HL-60/S4 (cell line): ENCODE measurements around the gene KCTD11.
"Not testable (repeated sequence)": the region's sequence is repeated elsewhere in the genome, so short reads cannot be mapped to it uniquely, and the experiment has no call there.

Experiments used
- in situ Hi-C: fragments of 300-500 bp; cut with MboI; formaldehyde crosslinking; loops from 2 replicates; pipeline ENCODE4 v1.14.3; 2022; ENCODE audit warnings: low sequenced_read_pairs

Gene KCTD11

DNA sequence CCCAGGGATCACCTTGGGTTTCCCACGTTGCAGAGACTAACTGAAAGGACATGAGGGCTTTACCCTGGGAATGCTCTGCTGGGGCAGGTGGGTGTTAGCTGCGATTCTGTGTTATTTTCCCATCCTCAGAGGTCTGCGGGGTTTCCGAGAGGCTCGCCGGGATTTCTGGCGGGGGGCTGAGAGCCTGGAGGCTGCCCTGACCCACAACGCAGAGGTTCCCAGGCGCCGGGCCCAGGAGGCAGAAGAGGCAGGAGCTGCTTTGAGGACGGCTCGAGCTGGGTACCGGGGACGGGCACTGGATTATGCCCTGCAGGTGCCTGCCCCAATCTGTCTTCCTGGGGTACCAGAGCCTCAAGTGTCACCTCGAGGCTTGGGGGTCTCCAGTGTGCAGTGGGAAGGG, 8.7 kb upstream of the KCTD11 start:
- in situ Hi-C loops = no loop called here

DNA sequence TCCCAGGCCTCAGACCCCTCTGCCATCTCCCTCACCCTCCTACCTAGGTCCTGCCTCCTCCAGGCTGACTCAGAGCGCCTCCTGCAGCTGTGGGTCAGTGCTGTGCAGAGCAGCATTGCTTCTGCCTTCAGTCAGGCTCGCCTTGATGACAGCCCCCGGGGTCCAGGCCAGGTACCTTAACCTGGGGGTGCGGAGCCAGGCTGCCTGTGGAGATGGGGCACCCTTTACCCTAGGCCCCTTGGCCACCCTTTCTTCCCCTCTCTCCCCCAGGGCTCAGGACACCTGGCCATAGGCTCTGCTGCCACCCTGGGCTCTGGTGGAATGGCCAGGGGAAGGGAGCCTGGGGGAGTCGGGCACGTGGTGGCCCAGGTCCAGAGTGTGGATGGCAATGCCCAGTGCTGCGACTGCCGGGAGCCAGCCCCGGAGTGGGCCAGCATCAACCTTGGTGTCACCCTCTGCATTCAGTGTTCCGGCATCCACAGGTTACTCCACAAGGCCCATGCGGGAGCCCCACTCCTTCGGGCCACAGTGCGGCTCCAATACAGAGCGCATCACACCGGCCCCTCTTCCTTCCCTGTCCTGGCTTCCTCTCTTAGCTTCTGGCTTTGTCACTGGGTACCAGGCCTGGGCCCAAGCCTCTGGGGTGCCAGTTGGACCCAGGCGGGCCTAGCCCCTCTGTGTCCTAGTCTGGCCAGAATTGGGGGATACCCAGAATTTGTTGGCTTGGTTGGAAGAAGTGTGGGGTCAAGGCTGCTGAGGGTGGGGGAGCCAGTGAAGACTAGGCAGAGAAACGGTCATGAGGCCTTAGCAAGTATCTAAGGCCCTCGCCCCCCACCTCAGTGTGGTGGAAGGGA, 5.0 kb upstream of the KCTD11 start:
- in situ Hi-C loops = no loop called here

DNA sequence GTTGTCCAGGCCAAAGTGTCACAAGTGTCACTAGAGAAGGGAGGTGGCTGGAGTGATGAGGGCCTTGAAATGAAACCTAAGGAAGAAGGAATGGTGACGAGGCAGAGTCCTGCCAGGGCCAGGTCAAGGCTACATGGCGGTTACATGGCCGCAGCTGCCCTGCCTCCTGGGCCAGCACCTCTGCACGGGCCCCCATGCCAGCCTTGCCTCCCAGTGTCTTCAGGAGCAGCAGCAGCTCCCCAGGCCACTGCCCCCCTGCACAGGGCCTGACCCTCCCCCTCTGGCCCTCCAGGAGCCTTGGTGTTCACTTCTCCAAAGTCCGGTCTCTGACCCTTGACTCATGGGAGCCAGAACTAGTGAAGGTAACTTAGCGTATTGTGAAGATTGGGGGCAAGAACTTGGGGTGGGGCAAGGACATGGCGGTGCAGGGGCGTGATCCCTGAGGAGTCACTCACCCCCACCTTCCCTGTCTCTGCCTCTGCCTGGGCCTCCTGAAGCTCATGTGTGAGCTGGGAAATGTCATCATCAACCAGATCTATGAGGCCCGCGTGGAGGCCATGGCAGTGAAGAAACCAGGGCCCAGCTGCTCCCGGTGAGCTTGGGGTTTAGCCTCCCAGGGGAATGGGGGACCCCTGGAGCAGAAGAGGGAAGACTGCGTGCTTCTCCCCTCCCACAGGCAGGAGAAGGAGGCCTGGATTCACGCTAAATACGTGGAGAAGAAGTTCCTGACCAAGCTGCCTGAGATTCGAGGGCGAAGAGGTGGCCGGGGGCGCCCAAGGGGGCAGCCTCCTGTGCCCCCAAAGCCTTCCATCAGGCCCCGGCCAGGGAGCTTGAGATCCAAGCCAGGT, 4.1 kb upstream of the KCTD11 start:
- in situ Hi-C loops = no loop called here

DNA sequence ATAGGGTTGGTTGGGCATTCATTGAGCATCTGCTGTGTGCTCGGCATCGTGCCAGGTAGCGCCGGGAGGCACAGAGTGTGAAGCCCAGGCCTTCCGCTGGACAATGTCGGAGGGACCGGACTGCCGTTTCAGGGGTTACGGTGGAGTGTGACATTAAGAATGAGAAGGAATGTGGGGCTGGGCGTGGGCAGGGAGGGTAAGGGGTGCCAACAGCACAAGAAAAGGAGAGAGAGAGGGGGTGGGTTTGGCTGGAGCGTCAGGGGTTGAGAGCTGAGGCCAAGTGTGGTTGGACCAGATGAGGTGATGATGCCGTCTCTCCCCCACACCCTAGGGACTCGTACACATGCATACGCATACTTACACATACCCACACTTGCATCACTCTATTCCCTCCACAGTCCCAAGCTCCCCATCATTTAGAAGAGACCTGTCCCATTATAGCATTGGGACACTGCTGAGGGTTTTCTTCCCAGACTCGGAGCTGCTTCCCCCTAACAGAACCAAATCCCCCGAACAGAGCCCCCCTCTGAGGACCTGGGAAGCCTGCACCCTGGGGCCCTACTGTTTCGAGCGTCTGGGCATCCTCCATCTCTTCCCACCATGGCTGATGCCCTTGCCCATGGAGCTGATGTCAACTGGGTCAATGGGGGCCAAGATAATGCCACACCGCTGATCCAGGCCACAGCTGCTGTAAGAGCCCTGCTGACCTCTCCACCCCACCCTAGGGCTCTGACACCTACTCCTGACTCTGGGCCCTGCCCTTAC, 3.3 kb upstream of the KCTD11 start:
- in situ Hi-C loops = no loop called here

DNA sequence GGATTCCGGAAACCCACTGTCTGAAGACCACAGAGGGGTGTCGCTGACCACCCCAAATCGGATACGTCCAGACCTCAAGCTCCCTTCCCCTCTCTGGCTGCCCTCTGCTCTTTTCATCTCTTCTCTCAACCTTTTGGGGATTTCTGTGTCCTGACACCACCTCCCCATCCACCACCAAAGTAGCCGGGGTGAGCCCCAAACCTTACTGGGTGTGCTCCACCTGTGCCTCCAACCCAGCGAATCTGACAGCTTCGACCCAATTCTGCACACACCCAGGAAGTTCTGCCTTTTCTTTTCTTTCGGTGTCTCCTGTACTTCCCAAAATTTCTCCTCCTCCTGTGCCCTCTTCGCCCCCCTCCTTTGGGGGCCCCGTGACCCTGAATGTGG, 534 bp downstream of the KCTD11 start:
- in situ Hi-C loops = no loop called here

DNA sequence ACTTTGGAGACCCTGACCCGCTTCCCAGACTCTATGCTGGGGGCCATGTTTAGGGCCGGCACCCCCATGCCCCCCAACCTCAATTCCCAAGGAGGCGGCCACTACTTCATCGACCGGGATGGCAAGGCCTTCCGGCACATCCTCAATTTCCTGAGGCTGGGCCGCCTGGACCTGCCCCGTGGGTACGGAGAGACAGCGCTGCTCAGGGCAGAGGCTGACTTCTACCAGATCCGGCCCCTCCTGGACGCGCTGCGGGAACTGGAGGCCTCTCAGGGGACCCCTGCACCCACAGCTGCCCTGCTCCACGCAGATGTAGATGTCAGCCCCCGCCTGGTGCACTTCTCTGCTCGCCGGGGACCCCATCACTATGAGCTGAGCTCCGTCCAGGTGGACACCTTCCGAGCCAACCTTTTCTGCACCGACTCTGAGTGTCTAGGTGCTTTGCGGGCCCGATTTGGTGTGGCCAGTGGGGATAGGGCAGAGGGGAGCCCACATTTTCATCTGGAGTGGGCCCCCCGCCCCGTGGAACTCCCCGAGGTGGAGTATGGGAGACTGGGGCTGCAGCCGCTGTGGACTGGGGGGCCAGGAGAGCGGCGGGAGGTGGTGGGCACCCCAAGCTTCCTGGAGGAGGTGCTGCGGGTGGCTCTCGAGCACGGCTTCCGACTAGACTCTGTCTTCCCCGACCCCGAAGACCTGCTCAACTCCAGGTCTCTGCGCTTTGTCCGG, 1.1 kb downstream of the KCTD11 start:
- in situ Hi-C loops = no loop called here

DNA sequence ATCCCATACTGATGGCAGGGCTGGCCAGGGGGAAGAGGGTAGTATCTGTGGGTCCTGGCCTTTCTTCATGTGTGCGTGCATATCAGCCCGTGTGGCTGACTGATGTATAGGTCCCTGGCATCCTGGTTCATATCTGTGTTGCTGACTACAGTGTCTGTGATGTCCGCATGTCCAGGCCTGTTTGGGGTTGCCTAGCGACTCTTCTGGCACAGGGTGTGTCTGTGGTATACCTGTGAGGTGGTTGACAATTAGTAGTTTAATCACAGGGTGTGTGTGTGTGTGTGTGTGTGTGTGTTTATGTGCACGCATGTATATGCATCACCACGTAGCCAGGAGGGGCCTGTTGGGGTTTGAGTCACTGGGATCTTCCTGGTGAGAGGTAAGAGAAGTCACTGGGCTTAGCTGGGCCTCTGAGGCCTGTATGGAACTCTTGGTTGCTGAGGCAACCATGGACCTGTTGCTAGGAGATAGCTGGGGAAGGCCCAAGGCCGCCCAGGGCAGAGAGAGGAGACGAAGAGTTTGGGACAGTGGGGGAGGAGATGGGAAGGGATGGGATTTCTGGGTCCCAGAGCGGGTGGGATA, 2.4 kb downstream of the KCTD11 start:
- in situ Hi-C loops = no loop called here

DNA sequence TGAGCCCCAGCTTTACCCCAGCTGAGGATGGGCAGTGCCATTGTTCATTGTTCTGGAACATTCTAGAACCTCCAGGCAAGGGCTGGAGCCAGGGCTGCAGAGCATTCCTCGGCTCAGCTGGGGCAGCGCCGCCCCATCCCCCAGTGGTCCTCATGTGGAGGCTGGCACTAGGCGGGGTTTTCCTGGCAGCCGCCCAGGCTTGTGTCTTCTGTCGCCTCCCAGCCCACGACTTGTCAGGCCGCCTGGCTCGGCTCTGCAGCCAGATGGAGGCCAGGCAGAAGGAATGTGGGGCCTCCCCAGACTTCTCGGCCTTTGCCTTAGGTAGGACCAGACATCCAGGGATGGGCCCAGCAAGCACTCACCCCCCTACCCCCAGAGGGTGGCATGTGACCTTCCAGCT, 3.1 kb downstream of the KCTD11 start, which contains the start of gene TMEM95:
Gene TMEM95 (plus strand): TSS at position 104 of the 400 bp plus-strand sequence. CDS start 49 bp downstream, at position 153.
- in situ Hi-C loops = no loop called here

DNA sequence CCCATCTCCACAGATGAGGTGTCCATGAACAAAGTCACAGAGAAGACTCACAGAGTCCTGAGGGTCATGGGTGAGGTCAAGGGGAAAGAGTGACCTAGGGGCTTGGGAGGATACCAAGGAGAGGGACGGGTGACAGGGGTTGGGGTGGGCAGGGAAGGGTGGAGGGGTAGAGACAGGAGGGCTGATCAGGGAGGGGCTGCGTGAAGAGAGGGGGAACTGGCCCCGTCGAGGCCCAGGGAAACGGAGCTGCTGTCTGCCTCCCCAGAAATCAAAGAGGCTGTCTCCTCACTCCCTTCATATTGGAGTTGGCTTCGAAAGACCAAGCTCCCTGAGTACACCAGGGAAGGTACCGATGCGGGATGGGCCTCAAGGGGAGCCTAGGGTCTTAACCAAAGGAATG, 3.6 kb downstream of the KCTD11 start:
- in situ Hi-C loops = no loop called here

DNA sequence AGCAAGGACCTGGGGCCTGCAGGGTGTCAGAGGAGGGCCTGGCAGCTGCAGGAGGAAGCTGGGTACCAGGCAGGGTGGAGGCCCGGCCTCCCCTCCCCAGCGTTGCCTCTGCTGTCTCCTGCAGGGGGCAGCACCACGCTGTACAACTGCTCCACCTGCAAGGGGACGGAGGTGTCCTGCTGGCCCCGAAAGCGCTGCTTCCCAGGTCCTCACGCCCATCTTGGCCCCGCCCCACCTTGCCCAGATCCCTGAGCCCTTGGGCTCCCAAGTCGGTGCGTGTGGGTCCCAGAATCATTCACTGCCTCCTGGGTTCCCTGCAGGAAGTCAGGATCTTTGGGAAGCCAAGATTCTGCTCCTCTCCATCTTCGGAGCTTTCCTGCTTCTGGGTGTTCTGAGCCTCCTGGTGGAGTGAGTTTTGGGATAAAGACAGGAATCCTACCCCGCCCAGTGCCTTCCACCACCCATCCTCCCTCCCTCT, 4.1 kb downstream of the KCTD11 start:
- in situ Hi-C loops = no loop called here

DNA sequence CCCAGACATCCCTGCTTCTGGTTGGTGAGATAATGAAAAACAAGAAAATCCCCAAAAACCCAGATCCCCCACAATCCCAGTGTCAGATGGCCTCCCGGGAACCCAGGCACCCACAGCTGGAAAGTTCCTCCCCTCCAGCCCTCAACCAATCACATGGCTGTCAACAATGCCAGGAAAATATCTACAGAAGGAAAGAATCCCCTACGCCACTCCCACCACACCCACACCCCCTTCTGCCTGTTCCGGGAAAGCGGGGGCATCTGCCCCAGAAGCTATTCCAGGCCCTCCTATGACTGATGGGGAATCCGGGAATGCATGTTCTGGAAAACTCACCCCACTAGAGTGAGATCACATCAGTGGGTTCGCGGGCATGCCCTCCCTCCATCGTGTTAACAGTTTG, 4.8 kb downstream of the KCTD11 start:
- in situ Hi-C loops = no loop called here

DNA sequence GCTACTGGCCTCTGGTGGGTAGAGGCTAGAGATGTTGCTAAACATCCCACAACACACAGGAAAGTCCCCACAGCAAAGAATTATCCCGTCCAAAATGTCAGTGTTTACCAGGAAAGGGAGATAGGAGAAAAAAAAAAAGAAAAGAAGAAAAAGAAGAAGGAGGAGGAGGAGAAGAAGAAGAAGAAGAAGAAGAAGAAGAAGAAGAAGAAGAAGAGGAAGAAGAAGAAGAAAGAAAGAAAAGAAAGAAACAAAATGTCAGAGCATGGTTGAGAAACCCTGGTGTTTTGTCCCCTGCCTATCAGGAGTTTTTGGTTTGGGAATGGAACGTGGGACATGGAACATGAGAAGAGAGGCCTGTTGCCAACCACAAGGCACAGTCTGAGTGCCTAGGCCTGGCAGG, 5.4 kb downstream of the KCTD11 start:
- in situ Hi-C loops = no loop called here

DNA sequence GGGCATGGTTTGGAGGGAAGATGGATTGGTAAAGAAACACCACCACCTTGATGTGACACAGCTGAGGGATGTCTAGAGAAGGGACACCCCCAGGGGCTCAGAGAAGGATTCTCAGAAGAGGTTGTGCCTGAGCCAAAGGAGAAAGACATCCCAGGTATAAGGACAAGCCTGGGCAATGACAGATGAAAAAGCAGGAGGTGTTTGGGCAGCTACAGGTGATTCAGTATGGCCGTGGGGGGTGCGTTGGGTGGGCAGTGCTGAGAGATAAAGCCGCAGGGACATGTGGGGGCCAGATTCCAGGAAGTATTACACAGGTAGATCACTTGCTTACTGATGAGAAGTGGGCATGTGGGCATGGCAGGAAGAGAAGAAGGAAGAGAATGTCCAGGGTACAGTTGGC, 9.9 kb downstream of the KCTD11 start:
- in situ Hi-C loops = no loop called here

DNA sequence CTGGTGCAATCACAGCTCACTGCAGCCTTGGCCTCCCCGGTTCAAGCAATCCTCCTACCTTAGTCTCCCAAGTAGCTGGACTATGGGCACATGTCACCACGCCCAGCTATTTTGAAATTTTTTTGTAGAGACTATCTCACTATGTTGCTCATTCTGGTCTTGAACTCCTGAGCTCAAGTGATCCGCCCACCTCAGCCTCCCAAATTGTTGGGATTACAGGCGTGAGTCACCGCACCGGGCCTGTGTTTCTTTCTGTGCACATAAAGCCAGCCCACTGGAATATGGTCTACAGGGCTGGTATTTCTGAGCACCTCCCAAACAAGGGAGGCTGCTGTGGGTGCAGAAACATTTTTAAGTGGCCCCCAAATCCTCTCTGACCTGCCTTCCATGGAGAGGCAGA, 11.3 kb downstream of the KCTD11 start:
- in situ Hi-C loops = no loop called here

DNA sequence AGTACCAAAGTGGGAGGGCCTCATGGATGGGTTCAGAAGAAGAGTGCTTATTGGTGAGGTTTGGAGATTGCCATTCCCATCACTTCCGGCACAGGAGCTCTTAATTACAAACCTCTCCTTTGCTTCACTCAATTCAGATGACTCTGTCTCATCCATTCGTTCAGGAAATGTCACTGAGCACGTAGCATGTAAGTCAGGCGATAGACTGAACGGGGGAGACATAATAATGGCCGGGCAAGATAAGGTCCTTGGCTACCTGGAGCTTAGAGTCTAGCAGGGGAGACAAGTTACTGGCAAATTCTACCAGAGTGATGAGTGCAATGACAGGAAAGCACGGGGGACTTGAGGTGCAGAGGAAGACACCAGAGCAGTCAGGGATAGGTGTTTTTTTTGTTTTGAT, 14.0 kb downstream of the KCTD11 start:
- in situ Hi-C loops = not testable (repeated sequence)

DNA sequence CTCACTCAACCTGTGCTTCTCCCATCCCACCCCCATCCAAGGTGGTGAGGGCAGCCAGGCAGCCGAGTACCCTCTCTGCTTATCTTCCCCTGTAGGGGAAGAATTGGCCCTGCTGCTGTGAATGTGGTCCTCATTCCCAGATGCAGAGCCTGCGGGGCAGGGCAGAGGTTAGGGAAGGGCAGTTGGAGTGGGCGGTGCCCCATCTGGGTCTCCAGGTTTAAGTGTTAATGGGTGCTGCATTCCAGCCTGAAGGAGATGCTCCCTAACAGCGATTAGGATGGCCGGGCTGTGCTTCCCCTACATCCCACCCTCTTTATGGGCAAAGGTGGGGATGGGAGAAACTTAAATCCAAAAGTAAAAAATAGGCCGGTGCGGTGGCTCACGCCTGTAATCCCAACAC, 15.1 kb downstream of the KCTD11 start:
- in situ Hi-C loops = no loop called here

DNA sequence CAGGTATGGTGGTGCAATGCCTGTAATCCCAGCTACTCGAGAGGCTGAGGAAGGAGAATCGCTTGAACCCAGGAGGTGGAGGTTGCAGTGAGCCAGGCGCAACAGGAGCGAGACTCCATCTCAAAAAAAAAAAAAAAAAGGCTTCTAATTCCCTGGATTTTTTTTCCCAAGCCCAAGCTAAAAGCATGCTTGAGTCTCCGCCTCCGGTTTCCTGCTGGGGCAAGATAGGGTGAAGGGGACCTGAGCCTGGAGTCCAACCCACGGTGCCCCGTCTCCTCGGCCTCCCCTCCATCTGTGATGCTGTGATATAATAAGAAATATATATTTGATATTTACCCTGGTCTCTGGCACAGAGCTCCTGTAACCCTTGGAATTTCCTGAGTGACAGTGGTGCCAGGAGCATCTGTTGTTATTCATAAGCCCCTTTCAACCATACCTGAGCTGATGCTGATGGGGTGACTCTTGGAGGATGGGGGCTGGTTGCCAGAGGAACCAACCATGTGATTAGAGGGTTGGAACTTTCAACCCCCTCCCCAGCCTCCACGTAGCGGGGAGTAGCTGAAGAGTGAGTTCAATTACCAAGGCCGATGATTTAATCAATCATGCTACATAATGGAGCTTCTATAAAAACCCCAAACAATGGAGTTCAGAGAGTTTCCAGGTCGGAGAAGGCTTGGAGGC, 16.1 kb downstream of the KCTD11 start:
- in situ Hi-C loops = no loop called here

DNA sequence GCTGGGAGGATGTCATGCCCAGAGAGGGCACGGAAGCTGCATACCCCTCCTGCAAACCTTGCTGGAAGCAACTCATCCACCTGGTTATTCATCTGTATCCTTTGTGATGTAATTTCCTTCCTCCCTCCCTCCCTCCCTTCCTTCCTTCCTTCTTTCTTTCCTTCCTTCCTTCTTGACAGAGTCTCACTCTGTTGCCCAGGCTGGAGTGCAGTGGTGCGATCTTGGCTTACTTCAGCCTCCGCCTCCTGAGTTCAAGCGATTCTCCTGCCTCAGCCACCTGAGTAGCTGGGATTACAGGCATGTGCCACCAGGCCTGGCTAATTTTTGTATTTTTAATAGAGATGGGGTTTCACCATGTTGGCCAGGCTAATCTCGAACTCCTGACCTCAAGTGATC, 16.6 kb downstream of the KCTD11 start:
- in situ Hi-C loops = not testable (repeated sequence)

DNA sequence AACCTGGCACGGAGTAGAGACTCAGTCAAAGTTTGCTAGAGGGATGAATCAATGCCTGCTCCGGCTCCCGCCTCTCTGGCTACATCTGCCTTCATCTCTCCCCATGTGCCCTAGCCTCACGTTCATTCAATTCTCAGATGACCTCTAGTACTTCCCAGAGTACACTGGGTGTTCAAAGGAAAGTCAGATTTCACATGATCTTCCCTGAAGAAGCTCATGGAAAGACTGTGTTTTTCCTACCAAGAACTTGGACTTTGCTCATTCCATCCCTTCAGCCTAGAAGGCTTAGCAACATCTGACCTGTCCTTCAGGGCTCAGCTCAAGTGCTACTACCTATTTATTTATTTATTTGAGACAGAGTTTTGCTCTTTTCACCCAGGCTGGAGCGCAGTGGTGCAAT, 17.9 kb downstream of the KCTD11 start:
- in situ Hi-C loops = no loop called here

DNA sequence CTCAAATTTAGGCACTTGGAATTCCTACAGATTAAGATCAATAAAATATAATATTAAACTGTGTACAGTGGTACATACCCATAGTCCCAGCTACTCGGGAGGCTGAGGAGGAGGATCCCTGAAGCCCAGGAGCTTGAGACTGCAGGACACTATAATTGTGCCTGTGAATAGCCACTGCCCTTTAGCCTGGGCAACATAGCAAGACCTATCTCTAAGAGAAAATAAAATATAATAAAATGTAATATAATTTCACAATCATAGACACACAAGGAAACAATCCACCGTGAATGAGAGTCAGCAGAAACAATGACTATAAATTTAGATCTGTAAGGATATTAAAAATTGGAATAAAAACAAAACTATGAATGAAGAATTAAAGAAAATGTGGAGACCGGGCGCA, 18.9 kb downstream of the KCTD11 start:
- in situ Hi-C loops = no loop called here
